Activated CD8-positive, alpha-beta memory T cell treated with anti-CD3 and anti-CD28 coated beads, Interleukin-2, amount 50 U/mL, for 1 hour (primary cell): Measurements from ENCODE around the gene TTC34.

ENCODE experiments used
- DNase-seq: peaks from one replicate; pipeline ENCODE4 v3.0.0-alpha.2; 2020; ENCODE audit errors: extremely low read depth

The TTC34 gene

GRCh38 chr1:2605509-2606395 lies 195.7 kb downstream of the TTC34 start:
- no peak for DNase-seq

DNA sequence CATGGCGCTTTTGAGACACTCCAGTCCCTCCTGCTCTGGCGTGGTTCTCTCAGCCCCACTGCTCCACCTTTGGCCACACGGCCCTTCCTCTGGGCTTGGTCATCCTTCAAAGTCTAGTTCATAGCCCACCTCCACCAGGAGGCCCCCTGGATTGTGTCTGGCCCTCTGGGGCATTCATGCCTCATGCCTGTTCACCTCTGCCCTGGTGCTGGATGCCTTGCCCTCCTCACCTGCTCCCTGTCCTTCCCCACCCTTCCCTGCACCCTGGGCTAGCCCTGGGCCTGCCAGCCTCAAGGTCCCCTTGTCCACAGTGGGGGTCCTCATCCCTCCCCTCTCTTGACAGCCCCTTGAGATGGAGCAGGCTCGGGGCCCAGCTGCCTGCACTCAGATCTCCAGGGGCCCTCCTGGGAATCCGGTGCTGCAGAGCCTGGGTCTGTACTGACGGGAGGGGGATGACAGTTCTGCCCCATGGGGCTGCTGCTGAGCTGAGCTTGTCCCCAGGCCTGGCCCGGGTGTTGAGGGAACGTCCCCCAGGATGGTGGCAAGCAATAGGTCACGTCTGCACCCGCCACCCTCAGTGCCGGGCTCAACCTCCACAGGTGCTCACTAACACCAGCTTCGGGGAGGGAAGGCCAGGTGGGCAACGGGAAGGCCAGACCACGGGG lies 196.5 kb downstream of the TTC34 start:
- DNase-seq: no peak

DNA sequence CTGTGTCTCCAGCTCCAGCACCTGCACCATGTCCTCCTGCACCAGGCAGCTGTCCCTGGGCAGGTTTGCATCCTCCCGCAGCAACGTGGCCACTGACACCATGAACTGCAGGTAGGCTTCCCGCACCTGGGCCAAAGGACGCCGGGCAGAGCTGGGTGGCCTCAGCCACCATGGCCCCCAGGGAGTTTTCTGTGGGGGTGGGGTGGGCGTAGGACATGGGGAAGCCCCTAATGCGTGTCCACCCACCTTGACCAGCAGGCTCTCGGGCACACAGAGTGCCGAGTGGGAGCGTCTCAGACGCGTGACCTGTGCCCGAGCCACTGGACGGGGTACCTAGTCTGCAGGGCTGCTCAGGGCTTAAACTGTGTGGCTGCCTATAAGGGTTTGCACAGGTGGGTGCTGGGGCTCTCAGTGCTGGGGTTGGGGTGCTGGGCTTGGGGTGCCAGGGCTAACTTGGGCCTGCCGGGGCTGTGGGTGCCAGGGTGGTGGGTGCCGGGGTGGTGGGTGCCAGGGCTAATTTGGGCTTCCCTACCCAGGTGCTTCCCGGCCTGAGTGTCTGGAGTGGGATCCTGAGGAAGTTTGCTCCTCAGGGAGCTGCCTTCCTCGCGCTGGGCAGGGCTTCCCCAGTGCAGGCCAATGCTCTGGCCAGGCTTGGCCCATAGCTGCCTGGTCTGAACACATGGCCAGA lies 197.2 kb downstream of the TTC34 start:
- DNase-seq: no peak

DNA sequence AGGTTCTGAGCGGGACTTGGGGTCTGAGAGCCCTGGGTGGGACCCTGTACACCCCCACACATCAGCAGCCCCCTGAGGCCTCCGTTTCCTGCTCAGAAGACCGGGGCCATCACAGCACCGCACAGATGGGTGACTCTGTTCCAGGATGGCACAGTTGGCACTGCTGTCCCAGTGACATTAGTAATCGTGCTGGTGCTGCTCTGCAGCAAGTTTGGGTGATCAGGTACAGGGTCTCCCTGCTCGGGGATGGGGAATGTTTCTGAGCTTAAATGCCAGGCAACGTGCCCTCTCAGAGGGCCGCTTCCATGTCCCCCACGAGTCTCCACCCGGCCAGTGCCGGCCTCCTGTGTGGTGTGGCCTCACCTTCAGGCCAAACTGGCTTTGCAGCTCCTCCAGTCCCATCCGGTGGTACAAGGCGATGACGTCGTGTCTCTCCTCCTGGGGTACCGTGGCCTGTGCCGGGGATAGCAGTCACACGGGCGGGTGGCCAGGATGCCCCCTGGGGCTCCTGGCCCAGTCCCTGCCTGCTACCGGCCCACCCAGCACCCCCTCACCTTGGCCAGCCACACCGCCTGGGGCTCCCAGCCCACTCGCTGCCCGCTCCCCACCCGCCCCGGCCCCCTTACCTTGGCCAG lies 197.9 kb downstream of the TTC34 start:
- no peak for DNase-seq

DNA sequence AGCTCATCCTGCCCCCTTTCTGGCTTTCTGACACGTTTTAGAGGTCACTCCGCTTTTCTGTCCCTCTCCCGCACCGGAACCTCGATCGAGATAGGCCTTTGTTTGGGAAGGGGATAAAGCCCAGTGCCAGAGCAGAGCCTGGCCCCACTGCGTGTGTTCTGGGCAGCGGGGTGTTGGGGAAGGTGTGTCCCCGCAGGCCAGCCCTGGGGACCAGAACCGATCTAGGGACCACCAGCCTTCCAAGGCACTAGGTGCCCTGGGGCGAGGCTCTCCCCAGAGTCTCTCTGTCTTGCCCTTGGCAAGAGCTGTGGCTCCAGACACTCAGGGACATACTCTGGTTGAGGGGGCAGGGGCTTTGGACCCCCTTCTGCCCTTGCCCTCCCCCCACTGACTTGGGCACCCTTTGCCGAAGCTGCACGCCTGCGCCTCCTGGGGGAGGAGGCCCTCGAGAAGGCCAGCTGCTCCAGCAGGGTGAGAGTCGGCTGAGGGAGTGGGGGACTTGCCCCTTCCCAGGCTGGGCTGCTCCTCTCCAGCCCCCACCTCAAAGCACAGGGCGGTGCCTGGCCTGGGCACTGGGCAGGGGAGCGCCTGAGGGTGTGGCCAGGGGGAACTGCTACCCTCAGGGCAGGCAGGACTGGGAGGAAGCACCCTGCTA lies 198.5 kb downstream of the TTC34 start:
- DNase-seq: no peak

DNA sequence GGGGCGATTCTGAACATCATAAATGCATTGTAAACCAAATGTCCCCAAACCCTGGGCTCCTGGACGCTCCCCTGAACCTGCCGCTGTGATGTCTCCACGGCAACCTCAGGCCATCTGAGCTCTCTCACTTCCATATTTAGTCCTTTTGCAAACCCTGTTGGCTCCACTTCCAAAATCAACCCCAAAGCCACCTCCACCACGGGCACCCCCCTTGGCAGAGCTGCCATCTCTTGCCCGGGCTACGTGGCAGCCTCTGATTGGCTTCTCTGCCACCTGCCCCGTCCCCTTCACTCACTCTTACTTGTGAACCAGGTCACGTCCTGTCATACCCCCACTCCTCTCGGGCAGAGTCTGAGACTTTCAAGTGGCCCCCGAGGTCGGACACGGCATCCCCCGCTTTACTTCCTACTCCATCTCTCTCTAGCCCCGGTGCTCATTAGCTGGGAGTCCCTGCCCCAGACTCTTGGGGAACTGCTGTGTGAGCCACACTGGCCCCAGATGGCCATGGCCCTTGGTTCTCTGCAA lies 199.1 kb downstream of the TTC34 start:
- DNase-seq: no peak

DNA sequence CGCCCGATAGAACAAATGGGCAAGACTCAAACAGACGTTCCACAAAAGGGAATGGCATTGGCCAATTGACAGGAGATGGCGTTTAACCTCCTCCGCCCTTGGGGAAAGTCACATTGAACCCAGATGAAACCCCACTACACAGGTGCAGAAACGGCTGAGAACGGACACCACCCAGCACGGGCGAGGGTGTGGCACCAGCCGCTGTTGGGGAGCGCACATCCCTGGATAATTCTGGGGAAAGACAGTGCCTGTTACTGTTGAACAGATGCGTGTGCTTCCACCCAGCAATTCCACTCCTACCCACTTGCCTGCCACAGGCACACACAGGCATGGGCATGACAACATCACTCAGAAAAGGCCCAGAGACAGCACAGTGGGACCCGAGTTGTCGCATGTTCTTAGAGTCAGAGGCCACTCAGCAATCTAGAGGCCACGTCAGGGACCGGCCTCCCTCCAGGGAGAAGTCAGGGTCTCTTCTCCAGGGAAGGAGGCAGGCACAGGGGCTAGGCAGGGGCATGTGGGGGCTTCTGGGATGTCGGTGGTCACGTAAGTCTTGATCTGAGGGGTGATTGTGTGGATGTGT lies 199.7 kb downstream of the TTC34 start:
- DNase-seq: no peak

DNA sequence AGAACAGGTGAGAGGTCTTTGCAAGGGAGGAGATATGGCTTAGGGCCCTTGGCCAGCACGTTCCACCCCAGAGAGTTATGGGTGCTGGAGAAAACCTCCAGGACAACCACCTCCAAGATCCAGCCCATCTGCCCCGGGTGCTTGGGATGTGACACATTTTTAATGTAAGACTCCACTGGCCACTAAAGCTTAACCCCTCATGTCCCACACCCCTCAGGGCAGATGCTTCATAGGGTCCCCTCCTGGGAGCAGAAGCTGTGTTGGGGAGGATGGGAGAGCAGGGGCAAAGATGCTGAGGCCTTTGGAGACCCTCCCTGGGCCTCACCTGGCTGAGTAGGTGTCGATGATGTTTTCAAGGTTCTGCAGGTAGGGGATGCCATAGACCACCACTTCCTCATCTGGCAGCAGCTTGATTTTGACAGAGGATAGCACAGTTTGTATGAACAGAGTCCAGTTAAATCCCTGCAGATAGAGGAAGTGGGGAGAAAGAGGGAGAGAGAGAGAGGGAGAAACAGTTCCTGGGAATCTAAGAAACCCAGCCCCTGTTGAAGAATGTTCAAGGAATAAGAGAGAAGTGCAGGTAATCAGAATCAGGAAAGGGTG lies 203.1 kb downstream of the TTC34 start:
- DNase-seq: no peak

- DNase-seq: no peak
These were observed 203.8 kb downstream of the TTC34 start for GRCh38 chr1:2597441-2598328.

- DNase-seq: no peak
These were observed 204.8 kb downstream of the TTC34 start for GRCh38 chr1:2596530-2597333.

DNA sequence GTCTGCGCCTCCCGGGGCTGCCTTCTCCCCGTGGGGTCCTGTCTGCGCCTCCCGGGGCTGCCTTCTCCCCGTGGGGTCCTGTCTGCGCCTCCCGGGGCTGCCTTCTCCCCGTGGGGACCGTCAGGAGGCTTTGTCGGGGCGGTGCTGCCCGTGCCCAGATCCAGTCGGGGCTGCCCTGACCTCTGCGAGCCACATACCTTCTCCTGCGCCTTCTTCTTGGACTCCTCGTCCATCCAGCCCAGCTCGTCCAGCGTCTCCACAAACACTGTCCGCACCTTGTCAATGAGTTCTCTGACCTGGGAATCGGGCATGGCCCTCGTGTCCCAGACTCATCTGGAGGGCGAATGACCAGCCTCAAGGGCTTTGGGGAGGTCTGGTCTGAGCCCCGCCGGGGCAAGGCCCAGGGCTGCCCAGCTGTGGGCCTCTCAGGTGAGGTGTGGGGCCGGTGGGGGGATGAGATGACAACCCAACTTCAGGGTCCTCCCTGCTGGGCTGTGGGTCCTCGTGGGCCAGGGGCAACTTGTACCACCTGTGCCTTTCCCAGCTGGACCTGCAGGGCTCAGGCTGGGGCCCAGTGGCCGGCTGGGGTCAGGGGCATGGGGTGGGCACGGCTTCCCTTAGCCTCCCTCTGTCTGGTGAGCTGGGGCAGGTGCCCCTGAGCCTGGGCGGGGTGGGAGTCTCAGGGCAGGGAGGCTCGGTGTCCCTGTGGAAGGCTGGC lies 205.5 kb downstream of the TTC34 start:
- no peak for DNase-seq

DNA sequence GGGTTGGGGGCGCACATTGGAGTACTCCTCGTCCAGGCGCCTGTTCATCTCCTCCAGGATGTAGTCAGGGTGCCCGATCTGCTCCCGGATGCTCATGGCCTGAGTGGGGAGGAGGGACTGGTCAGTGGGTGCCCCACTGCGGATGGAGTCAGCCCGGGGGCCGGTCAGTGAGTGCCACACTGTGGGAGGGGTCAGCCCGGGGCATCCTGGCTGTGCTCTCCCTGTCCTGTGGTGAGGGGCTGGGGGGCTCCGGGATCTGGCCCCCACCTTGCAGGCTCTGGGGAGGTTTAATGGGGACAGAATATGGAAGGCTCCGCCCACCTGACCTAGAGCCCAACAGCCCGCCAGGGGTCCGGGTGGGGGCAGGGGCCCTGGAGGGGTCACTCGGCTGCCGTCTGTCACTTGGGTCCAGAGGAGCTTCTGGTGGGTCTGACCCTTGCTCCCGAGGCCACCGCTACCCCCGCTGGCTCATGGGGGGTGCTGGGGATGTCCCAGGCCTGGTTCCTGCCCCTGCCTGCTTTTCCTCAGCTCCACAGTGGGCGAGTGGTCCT lies 206.2 kb downstream of the TTC34 start:
- no peak for DNase-seq

- DNase-seq: no peak
These were observed 206.8 kb downstream of the TTC34 start for GRCh38 chr1:2594641-2595131.

DNA sequence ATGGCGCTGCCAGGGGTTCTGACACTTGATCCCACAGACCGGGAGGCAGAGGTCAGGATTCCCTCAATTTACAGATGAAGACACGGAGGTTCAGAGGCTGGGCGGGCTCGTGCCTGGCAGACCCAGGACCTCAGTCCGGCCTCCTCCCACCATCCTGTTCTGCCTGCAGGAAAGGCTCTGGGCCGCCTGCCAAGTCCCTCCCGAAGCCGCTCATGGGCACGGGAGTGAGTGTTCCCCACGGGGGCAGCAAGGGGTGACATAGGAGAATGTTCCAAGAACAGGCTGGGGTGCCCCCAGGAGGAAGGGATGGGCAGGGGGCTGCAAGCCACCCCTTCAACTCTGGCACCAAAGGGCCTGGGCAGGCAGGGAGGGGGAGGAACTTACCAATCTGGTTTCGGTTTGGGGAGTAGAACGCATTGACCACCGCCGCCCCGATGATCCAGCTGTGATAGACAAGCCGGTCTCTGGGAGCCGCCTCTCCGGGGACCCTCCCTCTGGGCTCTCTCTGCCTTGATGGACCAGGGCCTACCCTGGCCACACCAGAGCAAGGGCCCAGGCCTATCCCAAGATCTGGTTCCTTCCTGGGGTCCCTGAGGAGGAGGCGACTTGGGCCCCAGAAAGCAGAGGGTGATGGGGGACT lies 207.4 kb downstream of the TTC34 start:
- DNase-seq: no peak

- DNase-seq: no peak
These were observed 208.1 kb downstream of the TTC34 start for GRCh38 chr1:2593251-2593878.

GRCh38 chr1:2592672-2593071 lies 208.8 kb downstream of the TTC34 start:
- no peak for DNase-seq
